Measurements from ENCODE around the gene GDPGP1.

The GDPGP1 gene

GRCh38 chr15:90240856-90241255, 6.8 kb downstream of the GDPGP1 start:
- no peaks in the 10 kb centered on the region for H3K27me3 ChIP-seq
- DNase-seq = no peak
- TF ChIP-seq CTCF (IDR thresholded peaks at IDR 0.05; ENCODE audit: low read depth, low read length) = no peak
- H3K4me1 ChIP-seq = no peaks in the 10 kb centered on the region
- no peaks in the 10 kb centered on the region for H3K9me3 ChIP-seq
- no peak overlapping the region for H3K4me3 ChIP-seq (ENCODE audit: low read depth, low read length)
- no peaks in the 10 kb centered on the region for H3K36me3 ChIP-seq

DNA sequence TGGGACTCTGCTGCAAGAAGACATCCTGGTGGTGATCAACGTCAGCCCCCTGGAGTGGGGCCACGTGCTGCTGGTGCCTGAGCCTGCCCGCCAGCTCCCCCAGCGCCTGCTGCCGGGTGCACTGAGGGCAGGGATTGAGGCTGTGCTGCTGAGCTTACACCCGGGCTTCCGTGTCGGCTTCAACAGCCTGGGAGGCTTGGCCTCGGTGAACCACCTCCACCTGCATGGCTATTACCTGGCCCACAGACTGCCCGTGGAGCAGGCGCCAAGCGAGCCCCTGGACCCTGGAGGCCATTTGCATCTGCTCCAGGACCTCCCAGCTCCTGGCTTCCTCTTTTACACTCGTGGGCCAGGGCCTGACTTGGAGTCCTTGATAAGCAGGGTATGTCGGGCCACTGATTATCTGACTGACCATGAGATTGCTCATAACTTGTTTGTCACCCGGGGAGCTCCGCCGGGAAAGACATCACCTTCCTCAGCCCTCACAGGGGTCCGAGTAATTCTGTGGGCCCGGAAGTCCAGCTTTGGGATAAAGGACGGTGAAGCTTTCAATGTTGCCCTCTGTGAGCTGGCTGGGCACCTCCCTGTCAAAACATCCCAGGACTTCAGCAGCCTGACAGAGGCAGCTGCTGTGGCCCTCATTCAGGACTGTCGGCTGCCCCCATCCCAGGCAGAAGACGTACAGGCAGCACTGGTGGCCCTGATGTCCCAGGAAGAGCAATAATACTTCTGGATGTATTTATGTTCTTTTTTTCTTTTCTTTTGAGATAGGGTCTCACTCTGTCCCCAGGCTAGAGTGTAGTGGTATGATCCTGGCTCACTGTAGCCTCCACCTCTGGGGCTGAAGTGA, 7.6 kb downstream of the GDPGP1 start:
- Histone ChIP-seq H3K9me3 (no peaks in the 10 kb centered on the region), H3K4me1 (no peaks in the 10 kb centered on the region), H3K36me3 (no peaks in the 10 kb centered on the region), H3K27me3 (no peaks in the 10 kb centered on the region), H3K4me3 (ENCODE audit: low read depth, low read length) (no peak overlapping the region)
- DNase-seq = no peak
- no peak for TF ChIP-seq CTCF (IDR thresholded peaks at IDR 0.05; ENCODE audit: low read depth, low read length)

DNA sequence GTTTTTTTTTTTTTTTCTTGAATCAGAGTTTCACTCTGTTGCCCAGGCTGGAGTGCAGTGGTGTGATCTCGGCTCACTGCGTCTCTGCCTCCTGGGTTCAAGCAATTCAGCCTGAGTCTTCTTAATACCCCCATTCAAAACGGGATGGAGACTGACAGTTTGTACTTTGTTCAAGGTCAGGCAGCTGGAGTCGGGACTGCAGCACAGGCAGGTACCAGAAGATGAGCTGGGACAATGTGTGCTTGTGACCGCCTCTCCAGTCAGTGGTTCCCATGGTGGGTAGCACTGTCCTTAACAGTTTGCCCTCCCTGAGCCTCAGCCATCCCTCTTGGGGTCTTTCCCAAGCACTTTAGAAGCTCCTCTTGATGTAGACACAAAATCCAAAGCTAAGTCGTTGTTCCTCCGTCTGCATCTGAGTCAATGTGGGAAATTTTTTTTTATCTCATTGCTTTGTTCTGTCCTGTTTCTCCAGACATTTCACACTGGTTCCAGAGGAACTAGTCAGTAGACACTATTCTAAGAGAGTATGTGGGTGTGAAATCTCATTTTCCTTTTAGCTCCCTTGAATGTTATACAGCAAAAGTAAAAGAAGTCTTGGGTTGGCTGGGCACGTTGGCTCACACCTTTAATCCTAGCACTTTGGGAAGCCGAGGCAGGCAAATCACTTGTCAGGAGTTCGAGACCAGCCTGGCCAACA, 10.1 kb downstream of the GDPGP1 start:
- TF ChIP-seq CTCF (IDR thresholded peaks at IDR 0.05; ENCODE audit: low read depth, low read length) = no peak
- no peaks in the 10 kb centered on the region for H3K4me1 ChIP-seq
- no peaks in the 10 kb centered on the region for H3K27me3 ChIP-seq
- H3K9me3 ChIP-seq = no peaks in the 10 kb centered on the region
- no peak for DNase-seq
- H3K36me3 ChIP-seq = no peaks in the 10 kb centered on the region
- no peak overlapping the region for H3K4me3 ChIP-seq (ENCODE audit: low read depth, low read length)

GRCh38 chr15:90248789-90249202, 14.8 kb downstream of the GDPGP1 start:
- peak overlapping the region; percentile 72 for H3K4me3 ChIP-seq (ENCODE audit: low read depth, low read length)
- no peak for TF ChIP-seq CTCF (IDR thresholded peaks at IDR 0.05; ENCODE audit: low read depth, low read length)

DNA sequence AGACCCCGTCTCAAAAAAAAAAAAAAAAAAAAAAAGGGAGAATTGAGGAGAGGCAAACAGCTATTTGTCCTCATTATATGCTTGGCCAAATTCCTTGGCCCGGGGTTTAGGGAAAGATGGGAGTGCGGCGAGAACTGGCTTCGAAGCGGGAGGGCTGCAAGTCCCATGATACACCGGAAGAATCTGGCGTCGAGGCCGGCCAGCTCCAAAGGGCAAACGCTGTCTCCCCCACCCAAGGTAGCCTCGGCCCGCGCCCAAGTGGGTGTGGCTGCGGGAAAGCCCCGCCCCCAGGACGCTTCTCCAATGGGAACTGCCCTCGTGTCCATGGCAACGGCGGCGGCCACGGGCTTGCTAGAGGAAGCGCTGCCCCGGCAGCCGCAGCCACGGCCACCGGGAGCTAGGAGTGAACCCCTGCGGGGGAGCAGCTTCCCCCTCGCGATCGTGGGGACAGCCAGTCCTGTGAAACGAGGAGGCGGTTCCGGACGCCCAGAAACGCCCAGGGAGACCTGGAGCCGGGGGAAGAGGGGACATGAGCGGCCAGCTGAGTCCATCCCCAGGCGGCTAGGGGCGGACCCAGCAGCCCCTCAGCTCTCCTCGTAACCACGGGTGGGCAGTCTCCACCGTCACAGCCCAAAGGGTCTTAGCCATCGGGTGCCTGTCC, 15.3 kb downstream of the GDPGP1 start, which contains the start of gene TTLL13:
TTLL13 (plus strand) TSS at position 354 of the 661 bp plus-strand sequence. CDS start 1,075 bp downstream, outside the sequence.
- no peak for TF ChIP-seq CTCF (IDR thresholded peaks at IDR 0.05; ENCODE audit: low read depth, low read length)
- no peaks in the 10 kb centered on the region for H3K27me3 ChIP-seq
- no peaks in the 10 kb centered on the region for H3K36me3 ChIP-seq
- no peaks in the 10 kb centered on the region for H3K9me3 ChIP-seq
- no peaks in the 10 kb centered on the region for H3K4me1 ChIP-seq
- DNase-seq = peak; percentile 100
- H3K4me3 ChIP-seq (ENCODE audit: low read depth, low read length) = peak within 1 kb of the TSS; percentile 72

More at GRCh38 chr15:90248789-90249202, 14.8 kb downstream of the GDPGP1 start:
- no peak for DNase-seq
- Histone ChIP-seq H3K9me3 (no peaks in the 10 kb centered on the region), H3K36me3 (no peaks in the 10 kb centered on the region), H3K4me1 (no peaks in the 10 kb centered on the region), H3K27me3 (no peaks in the 10 kb centered on the region)

Data from BE2C (cell line).